HCEC 1CT (cell line): ENCODE data around the gene IP6K3.
A peak's percentile ranks its signal among the peaks of the same experiment; 100 is the strongest.

Experiments
- DNase-seq: peaks from one replicate; pipeline ENCODE4 v3.0.0-alpha.2; 2017

The IP6K3 gene

DNA sequence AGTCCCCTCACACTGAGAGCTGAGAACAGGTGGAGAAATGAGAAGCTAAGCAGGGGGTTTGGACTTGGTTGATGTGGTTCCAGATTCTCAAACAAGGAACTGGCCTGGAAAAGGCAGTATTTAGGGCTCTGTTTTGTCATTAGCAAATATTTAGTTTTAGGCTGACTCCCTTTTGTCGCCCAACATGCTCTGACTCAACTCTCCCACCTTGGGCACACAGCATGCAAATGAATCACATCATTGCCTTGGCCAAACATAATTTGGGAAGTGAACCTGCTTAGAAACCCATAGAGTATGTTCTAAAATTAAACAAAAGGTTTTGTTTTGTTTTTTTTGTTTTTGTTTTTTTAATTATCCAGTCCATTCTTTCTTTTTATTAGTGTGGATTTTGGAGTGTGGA lies 25.7 kb downstream of the IP6K3 start:
- no peak for DNase-seq

DNA sequence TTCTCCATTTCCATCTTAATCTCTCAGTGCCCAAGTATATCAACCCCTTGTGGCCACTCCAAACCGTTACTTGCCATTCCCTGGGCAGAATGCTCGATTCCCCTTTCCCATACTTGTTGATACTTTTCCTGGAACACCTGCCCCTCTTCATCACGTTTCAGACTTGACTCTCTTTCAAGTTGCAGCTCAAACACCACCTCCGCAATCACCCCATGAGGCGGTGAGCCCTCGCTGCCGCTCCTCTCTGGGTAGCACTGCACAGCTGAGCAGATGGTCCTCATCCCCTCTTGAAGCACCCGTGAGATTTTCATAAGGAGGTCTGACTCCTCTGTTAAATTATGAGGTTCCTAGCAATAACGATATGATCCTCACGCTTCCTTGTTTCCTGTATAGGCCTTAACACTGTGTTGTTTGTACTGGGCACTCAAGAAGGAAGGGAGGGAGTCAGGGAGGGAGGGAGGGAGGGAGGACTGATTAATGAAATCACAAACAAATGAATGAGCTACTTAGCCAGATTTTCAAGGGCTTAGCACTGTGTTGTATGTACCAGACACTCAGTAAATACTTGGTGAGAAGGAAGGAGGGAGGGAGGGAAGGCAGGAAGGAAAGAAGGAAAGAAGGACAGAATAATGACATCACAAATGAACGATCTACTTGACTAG lies 27.2 kb downstream of the IP6K3 start:
- no peak for DNase-seq

DNA sequence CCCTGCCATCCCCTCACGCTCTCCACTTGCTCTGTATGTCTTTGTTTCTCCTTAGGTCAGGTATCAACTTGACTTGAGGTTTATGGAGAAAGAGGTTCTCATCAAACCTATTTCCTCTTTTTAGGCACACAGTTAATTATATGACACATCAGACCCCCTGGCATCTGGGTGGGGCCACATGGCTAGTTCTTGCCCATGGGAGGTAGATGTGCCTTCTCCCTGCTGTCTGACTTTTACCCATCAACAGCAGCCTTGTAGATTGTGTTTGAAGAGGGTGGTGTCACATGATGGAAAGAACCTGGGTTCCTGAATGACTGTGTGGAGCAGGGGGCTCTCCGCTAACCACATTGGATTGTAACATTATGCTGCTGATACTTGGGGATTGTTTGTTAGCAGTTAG lies 28.0 kb downstream of the IP6K3 start:
- no peak for DNase-seq

DNA sequence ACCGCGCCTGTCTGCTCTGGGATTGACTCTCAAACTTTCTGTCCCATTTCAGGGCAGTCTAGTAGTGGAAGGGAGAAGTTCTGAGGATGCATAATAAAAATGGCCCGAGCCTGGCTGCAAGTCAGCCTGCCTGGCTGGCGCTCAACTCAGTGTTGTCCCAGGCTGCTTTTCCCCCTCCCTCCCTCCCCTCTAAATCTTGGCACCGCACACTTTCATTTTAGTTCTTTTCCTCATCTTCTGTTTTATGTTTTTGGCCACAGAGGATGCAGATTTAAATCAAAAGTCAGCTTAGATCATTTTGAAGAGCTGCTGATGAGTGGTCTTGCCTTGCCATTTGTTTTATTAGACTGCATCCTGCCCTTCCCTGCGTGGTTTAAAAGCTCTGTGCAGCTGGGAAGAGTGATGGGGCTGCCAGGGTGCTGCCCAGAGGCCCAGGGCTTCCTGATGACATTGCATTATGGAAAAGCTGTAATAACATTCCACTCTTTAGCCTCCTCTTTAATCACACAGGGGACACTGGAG lies 28.7 kb downstream of the IP6K3 start:
- no peak for DNase-seq

DNA sequence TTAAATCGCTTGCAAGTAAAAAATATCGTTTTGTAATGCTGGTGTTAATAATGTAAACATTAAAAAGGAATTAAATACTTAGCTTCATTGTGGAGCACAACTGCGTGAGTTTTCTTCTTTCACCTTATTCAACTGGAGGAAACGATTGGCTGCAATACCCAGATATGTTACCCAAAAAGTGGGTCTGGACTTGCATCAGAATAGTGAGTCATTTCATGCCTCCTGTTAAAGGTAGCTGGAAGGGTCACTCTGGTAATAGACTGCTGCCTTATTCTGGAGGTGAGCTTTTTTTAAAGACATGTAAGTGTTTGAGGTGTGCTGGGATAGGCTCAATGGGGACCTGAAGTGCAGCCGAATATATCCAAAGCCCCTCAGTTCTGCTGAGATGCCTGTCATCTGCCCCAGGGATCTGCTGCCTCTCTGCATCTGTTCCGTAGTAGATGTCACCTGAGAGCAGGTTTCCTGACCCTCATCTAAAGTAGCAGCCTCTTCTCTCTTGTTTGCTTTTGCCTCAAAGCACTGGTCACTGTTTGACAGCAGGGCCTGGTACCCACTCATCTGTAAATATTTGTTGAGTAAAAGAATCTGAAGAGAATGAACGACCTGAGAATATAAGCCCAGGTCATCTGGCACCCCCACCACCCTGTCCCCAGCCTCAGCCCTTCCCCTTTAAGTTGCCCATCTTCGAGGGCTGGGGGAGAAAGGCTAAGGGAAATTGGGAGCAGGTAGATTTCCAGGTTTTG lies 29.6 kb downstream of the IP6K3 start:
- no peak for DNase-seq

DNA sequence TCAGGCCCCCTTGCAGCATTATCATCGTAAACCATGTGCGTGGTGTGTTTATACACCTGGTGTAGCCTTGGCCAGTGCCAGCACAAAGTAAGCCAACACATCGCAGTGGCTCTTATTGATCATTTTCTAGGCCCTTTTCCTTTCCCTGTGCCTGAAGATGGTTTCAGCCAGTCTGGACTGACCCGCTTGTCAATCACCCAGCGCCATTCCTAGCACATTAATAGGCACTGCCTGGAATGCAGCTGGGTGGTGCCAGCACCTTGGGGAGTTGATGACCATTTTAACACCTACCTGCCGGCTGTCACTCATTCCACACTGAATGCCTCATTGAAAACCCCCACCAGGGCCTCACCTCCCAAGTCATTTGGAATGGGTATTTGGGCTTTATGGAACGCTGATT lies 30.3 kb downstream of the IP6K3 start:
- no peak for DNase-seq

DNA sequence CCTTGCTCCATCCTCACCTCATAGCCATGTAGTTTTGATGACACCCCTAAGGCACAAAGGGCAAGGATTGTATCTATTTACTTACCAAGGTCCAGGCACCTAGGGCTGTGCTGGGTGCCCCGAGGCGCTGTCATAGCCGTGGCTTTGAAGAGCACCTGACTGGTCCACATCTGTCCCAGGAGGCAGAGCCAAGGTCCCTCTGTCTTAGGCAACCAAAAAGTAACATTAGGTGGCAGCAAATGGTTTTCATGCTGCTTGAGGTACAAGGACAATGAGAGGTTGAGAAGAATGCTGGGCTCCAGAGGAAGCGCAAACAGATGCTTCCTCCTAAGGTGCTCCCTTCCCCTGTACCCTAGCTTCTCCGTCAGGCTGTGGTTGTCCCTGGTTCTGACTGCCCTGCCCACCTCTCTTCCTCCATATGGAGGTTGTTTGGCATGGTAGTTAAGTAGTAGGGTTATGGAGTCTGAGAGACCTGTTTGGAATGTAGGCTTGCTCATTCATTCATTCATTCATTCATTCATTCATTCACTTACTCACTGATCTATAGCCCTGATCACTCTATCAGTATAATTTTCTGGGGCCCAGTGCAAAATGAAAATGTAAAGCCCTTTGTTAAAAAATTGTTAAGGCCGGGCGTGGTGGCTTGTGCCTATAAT lies 32.2 kb downstream of the IP6K3 start:
- no peak for DNase-seq

DNA sequence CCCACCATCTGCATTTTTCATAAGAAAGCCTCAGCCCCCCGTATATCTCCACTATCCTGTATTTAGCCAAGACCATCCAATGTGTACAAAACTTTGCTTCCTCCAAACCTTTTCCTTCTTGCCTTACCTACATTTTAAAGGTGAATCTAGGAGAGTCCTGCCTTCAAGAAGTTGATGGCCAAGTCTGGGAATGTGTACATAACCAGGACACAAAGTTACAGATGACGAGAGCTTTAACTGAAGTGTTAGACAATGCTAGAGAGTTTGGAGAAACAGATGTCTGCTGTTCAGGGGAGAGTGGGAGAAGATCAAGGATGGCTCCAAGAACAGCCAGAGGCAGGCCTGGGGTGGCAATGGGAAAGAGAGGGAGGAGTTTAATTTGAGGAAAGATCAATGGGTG lies 32.9 kb downstream of the IP6K3 start:
- no peak for DNase-seq

DNA sequence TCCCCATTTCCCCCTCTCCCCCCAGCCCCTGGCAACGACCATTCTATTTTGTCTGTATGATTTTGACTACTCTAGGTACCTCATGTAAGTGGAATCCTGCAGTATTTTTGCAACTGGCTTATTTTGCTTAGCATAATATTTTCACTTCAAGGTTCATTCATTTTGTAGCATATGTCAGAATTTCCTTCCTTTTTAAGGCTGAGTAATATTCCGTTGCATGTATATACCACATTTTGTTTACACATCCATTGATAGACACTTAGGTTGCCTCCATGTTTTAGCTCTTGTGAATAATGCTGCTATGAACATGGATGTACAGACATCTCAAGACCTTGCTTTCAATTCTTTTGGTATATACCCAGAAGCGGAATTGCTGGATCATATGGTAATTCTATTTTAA lies 33.8 kb downstream of the IP6K3 start:
- DNase-seq, result no peak

DNA sequence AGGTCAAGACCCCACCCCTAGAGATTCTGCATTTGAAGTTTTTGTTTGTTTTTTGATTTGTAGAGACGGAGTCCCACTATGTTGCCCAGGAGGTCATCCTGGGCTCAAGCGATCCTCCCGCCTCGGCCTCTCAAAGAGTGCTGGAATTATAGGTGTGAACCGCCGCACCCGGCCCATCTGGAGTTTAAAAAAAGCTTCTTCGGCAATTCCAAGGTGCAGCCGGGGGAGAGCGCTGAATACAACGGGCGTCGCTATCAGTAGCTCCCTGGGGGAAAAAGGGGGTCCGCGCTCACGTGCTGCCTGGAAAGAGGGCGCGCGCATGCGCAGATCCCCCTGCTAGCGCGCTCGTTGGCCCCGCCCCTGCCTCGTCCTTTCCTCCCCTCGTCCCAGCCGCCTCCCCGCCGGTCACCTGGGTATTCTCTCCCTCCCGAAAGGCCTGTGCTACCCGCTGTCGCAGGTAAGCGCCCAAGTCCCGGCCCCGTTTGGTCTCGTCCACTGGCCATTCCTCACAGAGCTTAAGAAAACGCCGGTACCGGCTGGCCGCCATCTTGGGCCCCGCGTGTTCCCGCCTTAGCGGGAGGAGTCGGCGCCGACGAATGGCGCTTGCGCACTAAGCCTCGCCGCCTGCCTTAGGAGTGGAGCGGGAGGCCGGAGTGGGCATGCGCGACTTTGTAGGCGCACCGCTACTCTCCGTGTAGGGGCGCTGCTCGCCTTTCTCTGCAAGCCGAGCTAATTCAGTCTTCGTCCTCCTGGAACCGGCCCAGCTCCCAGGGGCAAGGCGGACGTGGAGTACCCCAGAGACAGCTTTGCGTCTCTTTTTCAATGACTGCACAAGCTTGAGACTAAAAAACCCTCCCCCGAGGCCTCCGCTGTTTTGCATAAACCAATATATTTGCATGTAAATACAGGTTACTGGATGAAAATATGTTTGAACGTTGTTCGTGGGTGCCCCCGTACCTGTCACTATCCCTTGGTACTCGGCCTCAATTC lies 35.3 kb downstream of the IP6K3 start, which contains the start of gene UQCC2:
Gene UQCC2 (minus strand): TSS at position 561 of the 990 bp plus-strand sequence. CDS start 14 bp downstream, at position 547.
- DNase-seq, result peak; percentile 94

DNA sequence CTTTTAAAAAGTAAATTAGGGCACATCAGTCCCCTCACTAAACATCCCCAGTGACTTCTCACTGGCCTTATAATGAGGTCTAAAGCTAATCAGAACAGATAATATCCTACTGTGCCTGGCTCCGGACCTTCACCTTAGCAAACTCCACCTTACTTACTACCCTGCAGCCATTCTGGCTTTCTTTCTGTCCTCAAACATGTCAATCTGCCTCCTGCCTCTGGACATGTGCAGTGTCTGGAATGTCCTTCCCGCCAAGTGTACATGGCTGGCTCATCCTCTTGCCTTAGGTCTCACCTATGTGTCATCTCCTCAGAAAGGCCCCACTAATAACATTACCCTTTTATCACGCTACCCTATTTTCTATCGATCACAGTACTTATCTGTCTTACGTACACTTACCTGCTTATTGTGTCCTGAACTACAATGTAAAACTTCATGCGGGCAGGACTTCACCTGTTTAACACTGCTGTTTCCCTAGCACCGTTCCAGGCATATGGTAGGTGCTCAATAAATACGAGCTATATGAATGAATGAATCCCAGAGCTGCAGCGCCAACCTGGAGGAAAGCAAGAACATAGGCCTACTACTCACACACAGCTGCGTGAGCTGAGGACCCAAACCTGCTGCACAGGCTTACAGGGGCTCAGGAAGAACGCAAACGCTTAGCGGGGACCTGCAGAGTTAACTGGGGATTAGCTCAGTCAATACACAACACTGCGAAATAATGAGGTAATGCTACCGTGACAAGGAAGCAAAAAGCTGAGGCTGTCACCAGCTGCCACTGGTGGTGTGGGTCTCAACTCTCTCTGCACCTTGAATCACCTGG lies 36.2 kb downstream of the IP6K3 start:
- no peak for DNase-seq

DNA sequence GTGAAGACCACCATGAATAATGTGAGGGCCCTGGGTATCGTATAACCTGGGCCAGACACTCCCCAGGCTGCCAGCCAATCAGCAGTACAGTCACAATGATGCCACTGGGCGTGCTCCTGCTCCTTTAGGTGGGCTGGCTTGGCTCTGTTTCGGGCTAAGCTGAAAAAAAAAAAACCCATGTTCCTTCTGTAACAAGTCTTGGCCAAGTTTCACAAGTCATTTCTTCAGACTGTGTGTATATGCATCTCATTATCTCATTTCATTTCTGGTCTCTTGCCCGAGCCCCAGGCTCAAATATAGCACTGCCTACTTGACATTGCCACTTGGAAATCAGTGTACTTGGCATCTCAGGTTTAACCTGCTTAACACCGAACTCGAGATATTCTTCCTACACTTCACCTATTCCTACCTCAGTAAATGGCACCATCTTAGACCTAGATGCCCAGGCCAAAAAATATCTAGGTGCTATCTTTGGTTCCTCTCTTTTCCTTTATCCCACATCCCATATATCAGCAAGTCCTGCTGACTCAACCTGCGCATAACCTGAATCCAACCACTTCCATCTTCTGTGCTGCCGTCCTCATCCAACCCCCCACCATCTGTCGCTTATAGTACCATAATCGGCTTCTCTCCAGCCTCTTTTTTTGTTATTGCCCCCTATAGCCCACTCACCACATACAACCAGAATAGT lies 37.0 kb downstream of the IP6K3 start:
- DNase-seq, result no peak

DNA sequence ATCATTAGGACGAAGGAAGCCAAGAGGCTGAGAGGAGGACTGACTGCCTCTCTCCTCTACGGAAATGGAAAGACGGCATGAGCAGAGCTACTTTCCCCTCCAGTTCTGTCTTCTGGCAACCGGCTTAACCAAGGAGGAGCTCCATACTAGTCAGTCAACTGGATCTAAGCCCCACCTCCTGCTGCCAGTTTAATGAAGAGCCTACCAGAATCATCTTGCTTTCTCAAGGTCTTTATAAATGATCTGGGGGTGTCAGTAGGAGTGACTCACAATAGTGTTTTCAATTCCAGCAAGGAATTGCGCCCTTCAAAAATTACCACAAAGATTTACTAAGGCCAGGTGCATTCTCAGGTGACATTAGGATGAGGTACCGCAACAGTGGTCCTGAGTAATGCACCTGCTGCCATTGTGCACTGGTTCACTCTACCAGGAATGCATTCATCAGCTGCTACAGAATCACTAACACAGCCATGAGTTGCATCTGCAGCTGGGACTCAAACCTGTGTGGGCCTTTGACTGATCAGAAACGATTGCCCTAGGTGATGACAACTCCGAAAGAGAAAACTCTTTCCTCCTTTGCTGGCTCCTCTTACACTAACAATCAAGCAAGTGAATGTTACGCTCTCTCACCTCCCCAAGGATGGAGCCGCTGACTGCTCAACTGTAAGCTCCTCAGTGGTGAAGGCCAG lies 38.0 kb downstream of the IP6K3 start:
- DNase-seq, result no peak

DNA sequence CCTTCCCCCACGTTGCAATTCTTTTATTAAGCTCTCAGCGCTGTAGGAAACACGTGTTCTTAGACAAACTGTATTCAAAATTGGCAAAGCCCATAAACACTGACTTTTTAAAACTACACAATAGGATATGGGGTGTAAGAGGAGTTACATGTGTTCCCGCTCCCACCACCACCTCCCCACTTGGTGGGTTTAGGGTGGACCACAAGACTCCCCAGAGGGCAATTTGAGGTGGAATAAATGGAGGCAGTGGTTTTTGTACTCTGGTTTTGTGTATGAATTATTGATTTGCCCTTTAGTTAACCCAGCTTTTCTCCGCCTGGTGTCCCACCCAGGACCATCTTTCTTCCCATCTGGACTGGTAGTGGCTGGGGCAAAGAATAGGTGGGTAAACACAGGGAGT lies 38.9 kb downstream of the IP6K3 start:
- no peak for DNase-seq

DNA sequence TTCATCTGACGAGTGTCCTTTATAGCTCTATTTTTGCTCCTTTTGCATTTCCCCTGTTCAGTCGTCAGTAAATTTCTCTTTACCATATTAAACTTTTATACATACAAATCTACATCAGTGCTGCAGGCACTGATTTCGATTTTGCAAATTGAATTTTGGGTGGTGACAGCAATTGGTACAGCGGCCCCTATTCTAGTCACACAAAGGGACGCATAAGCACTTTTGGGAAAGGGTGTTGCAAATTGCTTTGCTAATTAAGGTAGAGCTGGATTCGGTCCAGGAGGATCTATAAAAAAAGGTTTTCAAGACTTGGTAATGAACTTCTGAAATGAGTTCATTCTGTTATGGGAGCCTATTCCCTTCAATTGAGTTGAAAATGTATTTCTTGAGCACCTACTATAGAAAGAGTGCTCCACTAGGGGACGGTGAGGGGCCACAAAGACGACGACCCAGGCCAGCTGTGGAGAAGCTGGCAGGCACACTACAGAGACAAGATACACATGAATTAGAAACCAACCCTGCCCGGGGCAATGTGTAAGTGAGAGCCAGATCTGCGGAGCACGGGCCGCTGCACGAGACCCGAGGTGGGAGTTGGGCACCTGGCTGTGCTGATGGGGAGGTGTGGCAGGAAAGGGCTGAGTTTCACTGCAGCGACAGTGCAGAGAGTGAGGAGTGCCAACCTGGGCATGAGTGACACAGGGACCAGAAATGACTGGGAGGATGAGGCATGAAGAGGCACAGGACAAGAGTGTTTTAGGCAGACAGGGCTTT lies 40.6 kb downstream of the IP6K3 start:
- DNase-seq, result no peak

DNA sequence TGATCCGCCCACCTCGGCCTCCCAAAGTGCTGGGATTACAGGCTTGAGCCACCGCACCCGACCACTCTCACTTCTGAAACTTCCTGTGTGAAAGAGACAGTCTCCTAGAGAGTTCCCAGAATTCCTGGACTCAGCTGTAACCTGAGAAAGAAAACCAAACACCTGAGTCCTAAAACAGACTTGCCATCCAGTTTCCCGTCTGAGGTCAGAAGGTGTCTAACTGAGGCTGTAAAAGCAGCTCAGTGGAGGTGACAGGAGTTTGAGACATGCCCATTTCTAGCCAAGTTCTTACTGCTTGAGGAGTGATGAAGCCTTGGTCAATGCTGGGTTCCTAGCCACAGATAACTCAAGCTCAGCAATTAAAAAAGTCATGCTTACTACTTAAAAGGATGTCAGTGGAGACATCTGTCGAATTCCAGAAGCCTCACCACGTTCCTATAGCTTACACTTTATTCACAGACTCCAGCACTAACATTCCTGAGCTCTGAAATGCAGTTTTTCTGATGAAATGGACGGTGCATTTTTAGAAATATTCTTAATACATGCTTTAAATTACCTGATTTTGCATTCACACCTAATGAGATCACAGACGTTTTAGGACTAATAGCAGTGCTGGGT lies 41.3 kb downstream of the IP6K3 start:
- no peak for DNase-seq

DNA sequence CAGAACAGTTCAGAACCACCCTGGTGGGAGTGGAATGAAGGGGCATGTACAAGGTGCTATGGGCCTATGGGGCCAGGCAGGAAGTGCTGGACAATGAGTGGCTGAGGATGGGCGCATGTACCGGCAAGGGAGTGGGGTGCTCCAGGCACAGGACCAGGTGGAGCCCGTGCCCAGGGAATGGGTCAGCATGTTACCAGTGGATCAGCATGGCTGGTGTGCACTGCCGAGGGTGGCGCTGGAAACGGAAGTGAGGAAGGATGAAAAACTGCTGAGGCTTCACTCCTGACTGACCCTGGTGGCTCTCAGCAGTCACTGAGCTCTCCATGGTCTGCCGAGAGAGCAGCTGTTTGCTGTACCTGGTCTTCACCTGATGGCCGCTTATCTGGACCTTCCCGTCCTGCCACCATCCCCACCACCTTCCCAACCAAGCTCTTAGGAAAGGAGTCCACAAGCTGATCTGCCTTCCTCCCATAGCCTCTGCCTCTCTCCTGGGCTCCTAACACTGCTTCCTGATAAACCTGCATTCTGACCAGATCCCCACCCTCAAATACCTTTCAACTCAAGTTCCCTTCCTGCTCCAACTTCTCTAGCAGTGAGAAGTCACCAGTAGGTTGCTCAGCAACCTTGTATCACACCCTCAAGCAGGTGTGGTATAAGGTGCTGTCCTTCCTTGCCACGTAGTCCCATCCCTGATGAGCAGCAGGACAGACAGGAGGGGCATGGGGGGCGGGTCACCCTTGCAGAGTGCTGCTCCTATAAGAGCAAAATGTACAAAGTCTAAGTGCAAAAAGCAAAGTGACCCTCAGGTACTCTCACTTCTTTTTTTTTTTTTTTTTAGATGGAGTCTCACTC lies 42.3 kb downstream of the IP6K3 start:
- no peak for DNase-seq

DNA sequence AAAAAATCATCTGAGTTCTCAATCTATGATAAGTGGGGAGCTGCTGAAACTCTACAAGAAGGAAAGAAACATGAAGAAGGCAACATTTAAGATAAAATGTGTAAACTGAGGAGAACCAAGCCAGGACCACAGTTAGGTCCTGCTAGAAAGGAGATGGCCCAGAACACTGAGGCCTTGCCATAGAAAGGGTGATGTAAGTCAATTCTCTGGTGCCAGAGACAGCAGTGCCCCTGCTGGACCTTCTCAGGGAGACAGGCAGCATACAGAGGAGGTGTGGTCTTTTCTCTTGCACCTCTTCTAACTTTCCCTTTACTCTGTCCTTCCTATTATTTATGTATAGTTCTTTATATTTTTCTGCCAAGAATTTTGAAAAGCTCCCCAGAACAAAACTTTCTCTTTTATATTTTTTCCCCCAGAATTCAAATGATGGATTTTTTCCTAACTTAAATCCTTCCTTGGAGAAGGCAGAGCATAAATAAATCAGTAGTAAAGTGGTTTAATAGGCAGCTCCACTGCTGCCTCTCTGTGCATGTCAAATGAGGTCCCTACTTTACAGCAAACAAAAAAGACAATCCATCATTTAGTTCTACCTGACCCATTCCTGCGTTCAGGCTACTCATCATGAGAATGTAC lies 44.2 kb downstream of the IP6K3 start:
- DNase-seq, result peak; percentile 65
